HG03521 (cell line): ENCODE data around the gene LRRC31.
A peak's percentile ranks its signal among the peaks of the same experiment; 100 is the strongest.

Source experiments
- ATAC-seq: cut with Tn5 transposase; IDR thresholded peaks from one replicate; pipeline ENCODE4 v1.9.1; 2021; ENCODE audit warnings: mild to moderate bottlenecking, moderate library complexity; ENCODE audit not compliant: unreplicated experiment

The LRRC31 gene

GRCh38 chr3:169864270-169864669, 5.5 kb downstream of the LRRC31 start:
- ATAC-seq = no peak

- peak; percentile 53 for ATAC-seq
Measured at GRCh38 chr3:169863458-169863899, 6.3 kb downstream of the LRRC31 start.

DNA sequence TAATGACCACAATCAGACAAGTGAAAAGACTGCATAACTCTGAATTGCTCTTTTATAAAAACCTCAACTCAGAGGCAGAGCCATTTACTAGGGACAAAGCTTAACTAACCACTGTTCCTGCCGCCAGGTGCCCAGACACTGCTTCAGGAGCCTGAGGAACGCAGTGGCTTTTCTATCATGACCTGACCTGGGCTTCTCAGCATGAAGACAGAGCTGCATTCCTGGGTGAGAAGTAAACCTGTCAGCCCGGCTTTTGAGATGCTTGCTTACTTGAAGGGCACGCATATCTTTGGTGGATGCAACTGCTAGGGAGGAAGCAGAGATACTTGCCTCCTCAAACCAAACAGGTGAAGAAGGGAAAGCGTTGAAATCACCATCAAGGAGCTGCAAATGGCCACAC, 7.9 kb downstream of the LRRC31 start:
- ATAC-seq = no peak

DNA sequence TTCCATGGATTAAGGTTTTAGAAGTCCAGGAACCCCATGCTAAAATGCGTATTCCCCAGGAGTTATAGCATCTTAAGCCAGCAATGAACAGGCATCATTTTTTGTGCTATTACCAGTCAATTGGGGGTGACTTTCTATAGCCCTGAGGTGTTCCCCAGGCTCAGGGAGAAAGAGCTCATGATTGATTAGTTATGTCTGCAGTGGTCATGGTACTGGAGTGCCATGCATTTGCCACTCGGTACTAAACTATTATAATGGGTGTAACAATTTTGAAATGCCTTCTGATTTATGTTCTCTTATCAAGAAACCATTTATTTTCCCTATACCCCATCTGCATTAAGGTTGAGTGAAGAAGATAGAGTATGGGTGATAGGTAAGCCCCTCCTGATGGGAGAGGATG, 11.9 kb downstream of the LRRC31 start:
- no peak for ATAC-seq

DNA sequence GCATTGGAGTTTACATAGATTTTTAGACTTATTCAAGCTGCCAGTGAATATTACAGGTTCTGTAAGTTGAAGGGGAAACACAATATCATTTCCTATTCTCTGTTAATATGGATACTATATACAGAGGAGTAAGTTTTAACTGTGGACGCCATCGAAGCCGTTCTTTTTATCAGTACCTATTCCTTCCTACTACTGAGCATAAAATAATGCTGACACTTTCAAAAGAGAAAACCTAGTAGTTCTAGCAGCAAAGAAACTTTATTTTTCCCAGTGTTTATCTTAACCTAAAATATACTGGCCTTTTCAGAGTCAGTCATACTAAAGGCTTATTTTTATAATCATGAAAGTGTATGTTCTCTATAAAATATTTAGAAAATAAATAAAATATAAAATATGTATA, 14.2 kb downstream of the LRRC31 start:
- no peak for ATAC-seq

GRCh38 chr3:169850618-169851017, 19.1 kb downstream of the LRRC31 start:
- no peak for ATAC-seq

DNA sequence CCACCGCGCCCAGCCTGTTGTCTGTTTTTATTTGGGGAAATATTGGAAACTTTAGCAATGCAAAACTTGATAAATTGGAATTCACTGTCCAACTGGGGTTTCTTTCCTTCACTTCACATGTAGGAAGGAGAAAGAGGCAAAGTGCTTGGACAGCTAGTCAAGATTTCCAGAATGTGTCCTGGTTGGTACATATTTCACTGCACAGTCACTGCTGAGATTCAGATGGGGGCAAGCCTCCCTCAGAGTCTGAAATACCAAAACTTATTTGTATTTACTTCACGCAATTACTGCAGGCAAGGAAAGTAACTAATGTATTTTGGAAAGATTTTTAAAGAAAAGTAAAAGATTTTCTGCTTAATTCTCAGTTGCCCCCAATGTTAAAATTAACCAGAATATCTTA, 21.0 kb downstream of the LRRC31 start:
- no peak for ATAC-seq

DNA sequence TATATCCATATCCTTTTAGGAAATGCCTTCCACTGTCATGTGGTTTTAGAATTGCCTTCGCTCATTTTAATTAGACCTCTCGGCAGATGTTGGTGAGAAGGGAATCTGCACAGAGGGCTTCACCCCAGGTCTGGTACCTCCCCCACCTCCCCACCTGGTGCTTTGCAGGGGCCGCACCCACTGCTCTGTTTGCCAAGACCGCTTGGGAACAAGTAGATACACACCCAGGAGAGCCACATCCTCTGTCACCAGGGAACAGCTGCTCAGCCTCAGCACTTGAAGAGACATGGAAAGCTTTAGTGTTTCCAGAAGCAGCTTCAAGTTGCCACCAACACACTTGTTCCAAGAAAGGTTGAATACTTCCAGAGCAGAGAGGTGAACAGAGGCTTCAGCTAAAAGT, 21.8 kb downstream of the LRRC31 start:
- no peak for ATAC-seq

DNA sequence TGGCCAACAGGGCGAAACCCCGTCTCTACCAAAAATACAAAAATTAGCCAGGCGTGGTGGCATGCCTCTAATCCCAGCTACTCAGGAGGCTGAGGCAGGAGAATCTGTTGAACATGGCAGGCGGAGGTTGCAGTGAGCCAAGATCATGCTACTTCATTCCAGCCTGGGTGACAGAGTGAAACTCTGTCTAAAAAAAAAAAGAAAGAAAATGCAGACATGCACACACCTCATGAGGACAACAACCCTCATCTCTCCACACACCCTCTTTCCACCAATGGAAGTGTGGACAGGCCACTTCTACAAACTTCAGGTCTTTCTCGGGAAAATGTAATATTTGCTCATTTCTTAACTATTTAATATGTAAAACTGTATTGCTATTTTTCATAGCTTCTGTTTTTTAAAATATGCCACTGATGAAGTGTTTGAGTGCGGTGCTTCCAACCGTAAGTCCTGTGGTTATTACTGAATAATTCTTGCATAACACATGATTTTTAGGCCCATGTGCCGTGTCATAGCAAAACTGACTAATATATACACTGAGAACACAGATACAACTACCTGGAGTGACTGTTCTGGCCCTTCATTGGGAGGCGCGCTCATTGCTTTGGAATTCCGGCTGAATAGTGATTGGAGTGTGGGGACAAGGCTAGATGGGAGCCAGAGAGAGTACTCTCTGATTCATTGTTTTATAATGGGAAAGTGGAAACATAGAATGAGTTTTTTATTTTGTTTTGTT, 23.1 kb downstream of the LRRC31 start:
- peak; percentile 91 for ATAC-seq

DNA sequence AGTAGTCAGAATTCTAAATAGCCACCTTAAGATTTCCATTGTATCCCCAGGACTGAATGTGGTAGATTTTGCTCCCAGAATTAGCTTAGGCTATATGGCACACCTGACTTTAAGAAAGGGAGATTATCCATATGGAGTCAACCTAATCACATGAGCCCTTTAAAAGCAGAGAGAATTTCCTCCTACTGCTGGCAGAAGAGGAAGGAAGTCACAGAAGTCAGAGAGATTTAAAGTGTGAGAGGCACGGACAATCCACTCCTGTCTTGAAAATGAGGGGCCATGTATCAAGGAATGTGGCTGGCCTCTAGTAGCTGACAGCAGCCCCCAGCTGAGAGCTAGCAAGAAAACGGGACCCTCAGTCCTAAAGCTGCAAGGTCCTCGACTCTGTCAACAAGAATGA, 26.8 kb downstream of the LRRC31 start:
- no peak for ATAC-seq

GRCh38 chr3:169841171-169841570, 28.6 kb downstream of the LRRC31 start:
- no peak for ATAC-seq

- no peak for ATAC-seq
Measured at GRCh38 chr3:169838511-169839030, 31.2 kb downstream of the LRRC31 start.

DNA sequence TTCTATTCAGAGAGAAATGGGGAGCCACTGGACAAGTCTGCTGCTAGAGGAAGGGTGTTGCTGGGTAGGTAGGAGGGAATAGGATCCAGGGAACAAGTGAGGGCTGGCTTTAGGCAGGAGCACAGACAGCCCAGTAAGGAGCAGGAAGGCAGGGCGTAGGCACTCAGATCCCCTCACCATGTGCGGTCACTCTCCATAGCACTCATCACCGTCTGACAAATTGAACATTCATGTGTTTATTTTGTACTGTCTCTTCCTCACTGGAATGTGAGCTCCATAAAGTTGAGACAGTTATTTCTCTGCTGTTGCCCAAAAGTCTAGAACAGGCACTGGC, 32.8 kb downstream of the LRRC31 start:
- no peak for ATAC-seq

GRCh38 chr3:169836078-169836941, 33.4 kb downstream of the LRRC31 start:
- ATAC-seq = peak; percentile 87

- no peak for ATAC-seq
Measured at GRCh38 chr3:169835533-169835932, 34.2 kb downstream of the LRRC31 start.

DNA sequence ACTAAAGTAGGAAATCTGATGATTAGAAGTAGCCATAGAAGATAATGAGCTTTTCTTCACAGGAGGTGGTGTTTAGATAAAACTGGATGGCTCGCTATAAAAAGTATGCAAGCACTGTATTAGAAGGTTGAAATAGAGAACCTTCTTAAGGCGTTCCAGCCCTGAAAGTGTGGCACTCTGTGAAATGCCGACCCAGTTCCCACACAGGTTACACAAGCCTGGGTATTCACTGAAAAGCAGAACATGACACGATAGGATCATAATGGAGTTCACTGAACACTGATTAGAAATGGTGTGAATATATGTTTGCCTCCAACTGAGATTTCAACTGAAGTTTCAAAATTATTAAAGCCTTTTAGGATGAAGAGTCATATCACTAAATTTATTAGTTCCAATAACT, 42.0 kb downstream of the LRRC31 start:
- ATAC-seq = no peak

GRCh38 chr3:169825316-169825715, 44.4 kb downstream of the LRRC31 start:
- ATAC-seq = no peak

GRCh38 chr3:169822983-169823382, 46.8 kb downstream of the LRRC31 start:
- ATAC-seq = no peak

DNA sequence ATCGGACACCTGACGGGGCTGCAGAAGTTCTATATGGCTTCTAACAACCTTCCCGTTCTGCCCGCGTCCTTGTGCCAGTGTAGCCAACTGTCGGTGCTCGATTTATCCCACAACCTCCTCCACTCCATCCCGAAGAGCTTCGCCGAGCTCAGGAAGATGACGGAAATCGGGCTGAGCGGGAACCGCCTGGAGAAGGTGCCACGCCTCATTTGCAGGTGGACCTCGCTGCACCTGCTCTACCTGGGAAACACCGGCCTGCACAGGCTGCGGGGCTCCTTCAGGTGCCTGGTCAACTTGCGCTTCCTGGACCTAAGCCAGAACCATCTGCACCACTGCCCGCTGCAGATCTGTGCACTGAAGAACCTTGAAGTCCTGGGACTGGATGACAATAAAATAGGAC, 47.2 kb downstream of the LRRC31 start:
- no peak for ATAC-seq

DNA sequence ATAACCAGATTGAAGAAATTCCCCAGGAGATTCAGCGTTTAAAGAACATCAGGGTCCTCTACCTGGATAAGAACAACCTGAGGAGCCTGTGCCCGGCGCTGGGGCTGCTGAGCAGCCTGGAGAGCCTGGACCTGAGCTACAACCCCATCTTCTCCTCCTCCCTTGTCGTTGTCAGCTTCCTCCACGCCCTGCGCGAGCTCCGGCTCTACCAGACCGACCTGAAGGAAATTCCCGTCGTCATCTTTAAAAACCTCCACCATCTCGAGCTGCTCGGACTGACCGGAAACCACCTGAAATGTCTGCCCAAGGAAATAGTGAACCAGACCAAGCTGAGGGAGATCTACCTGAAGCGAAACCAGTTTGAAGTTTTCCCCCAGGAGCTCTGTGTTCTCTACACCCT, 47.6 kb downstream of the LRRC31 start:
- ATAC-seq = no peak

DNA sequence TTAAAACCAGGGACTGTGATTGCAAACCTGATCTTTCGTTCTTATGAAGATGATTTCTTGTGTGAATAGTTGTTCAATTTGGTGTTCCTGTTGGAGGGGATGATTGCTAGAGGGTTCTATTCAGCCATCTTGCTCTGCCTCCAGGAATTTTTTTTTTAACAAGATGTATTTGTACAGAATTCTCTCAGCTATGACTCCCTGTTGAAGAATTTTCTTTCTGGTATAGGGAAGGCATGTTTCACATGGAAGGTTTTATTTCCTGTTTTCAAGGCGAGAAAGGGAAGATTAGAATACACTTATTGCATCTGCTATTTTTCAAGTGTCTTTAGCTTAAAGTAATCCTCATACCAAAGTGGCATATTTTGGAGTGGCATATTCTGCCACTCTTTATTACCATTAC, 51.4 kb downstream of the LRRC31 start:
- no peak for ATAC-seq

DNA sequence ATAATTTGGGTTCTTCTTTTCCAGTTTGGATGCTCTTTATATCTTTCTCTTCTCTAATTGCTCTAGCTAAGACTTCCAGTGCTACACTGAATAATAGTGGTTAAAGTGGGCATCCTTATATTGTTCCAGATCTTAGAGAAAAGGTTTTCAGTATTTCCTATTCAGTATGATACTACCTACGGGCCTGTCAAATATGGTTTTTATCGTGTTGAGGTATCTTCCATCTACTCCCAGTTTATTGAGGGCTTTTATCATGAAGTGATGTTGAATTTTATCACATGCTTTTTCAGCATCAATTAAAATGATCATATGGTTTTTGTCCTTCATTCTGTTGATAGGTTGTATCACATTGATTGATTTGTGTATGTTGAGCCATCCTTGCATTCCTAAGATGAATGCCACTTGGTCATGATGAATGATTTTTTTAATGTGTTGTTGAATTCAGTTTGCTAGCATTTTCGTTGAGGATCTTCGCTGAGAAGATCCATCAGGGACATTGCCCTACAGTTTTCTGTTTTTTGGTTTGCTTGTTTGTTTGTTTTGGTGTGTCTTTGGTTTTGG, 54.1 kb downstream of the LRRC31 start:
- ATAC-seq = no peak
